ENCODE data around the gene SLC22A12. TPM values are rescaled to one million over a fixed set of nuclear protein-coding genes. Genes with fewer than 3 reads are reported as not detected.

Gene SLC22A12
- total RNA-seq, 2 donors from 2014 or later = not detected

DNA sequence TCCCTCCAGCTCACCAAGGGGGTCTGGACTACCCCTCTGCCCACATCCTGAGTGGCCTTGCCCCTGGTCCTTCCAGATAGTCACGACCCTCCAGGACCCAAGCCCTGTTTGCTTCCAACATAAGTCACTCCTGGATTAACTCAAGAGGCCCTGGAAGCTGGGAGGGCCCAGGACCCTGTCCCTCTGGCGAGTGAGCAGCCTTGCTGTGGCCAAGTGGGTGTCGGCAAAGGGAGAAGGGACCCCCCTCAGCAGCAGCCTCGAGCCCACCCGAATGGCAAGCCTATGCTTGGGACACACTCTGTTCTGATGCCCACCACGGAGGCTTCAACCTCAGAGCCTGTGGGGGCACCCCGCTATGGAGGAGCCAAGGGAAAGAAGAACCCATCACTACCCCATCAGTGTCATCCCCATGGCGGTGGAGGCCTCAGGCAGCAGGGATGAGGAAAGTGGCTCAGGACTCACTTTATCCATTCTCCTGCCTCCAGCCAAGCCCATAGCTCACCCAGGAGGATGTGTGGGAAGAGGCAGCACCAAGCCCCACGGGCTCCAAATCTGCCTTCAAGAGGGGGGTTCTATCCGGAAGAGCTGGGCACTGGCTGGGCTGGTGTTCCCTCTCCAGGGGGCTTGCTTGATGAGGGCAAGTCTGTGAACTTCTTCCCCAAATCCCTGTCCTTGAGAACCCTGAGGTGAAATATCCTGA lies 12.5 kb downstream of the SLC22A12 start:
- peaks cover 5% of the 10 kb centered on the region in 2 donors for H3K4me1 ChIP-seq (ENCODE audit: control insufficient read depth in 1 of 2, low read depth in 2 of 2)
- H3K36me3 ChIP-seq = no peaks in the 10 kb centered on the region
- DNase-seq (ENCODE audit: low spot score) (no peak), ATAC-seq (ENCODE audit: insufficient number of reproducible peaks, low FRiP score, low read depth) (no peak)
- H3K27me3 ChIP-seq (replicated peaks; ENCODE audit: insufficient read depth) = no peaks in the 10 kb centered on the region
- no peak for TF ChIP-seq CTCF (IDR thresholded peaks at IDR 0.05)
- no peaks in the 10 kb centered on the region for H3K9me3 ChIP-seq
- no peak overlapping the region for H3K4me3 ChIP-seq
- H3K27ac ChIP-seq = no peak overlapping the region

- H3K4me1 ChIP-seq (ENCODE audit: control insufficient read depth in 1 of 2, low read depth in 2 of 2) = peaks cover 8 to 9% of the 10 kb centered on the region in 2 donors
- H3K27ac ChIP-seq = no peak overlapping the region
- DNase-seq (ENCODE audit: low spot score) = no peak
- H3K9me3 ChIP-seq = no peaks in the 10 kb centered on the region
- H3K4me3 ChIP-seq = no peak overlapping the region
- no peak for ATAC-seq (ENCODE audit: insufficient number of reproducible peaks, low FRiP score, low read depth)
- H3K27me3 ChIP-seq (replicated peaks; ENCODE audit: insufficient read depth) = no peaks in the 10 kb centered on the region
- H3K36me3 ChIP-seq = no peaks in the 10 kb centered on the region
- TF ChIP-seq CTCF (IDR thresholded peaks at IDR 0.05) = no peak
Measured at GRCh38 chr11:64604458-64605243, 13.6 kb downstream of the SLC22A12 start.

DNA sequence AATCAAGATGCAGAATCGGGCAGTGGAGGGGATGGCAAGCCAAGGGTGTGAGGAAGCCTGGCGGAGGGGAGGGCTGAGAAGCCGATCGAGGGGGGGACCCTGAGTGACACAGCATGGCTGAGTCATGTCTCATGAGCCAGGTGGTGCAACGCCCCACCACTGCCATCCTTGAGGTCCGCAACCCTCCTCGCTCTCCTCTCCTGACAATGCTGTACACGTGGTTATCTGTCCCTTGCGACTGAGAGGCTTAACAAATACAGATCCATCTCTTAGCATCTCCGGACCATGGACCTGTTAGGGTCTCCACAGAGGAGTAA lies 14.2 kb downstream of the SLC22A12 start:
- no peak for DNase-seq (ENCODE audit: low spot score)
- Histone ChIP-seq H3K4me1 (ENCODE audit: control insufficient read depth in 1 of 2, low read depth in 2 of 2) (peaks cover 8 to 9% of the 10 kb centered on the region in 2 donors), H3K9me3 (no peaks in the 10 kb centered on the region), H3K27me3 (replicated peaks; ENCODE audit: insufficient read depth) (no peaks in the 10 kb centered on the region), H3K27ac (no peak overlapping the region), H3K4me3 (no peak overlapping the region), H3K36me3 (no peaks in the 10 kb centered on the region)
- ATAC-seq (ENCODE audit: insufficient number of reproducible peaks, low FRiP score, low read depth) = no peak
- TF ChIP-seq CTCF (IDR thresholded peaks at IDR 0.05) = no peak

GRCh38 chr11:64605656-64606585 lies 14.9 kb downstream of the SLC22A12 start:
- no peak for ATAC-seq (ENCODE audit: insufficient number of reproducible peaks, low FRiP score, low read depth)
- peaks cover 8 to 9% of the 10 kb centered on the region in 2 donors for H3K4me1 ChIP-seq (ENCODE audit: control insufficient read depth in 1 of 2, low read depth in 2 of 2)
- TF ChIP-seq CTCF (IDR thresholded peaks at IDR 0.05) = no peak
- DNase-seq (ENCODE audit: low spot score) = no peak
- no peaks in the 10 kb centered on the region for H3K36me3 ChIP-seq
- H3K27me3 ChIP-seq (replicated peaks; ENCODE audit: insufficient read depth) = no peaks in the 10 kb centered on the region
- no peak overlapping the region for H3K27ac ChIP-seq
- no peaks in the 10 kb centered on the region for H3K9me3 ChIP-seq
- H3K4me3 ChIP-seq = no peak overlapping the region

Data from thoracic aorta (tissue), 2 donors.